Measurements from ENCODE around the gene ABCB11. TPM values are rescaled to one million over a fixed set of nuclear protein-coding genes. Genes with fewer than 3 reads are reported as not detected.

Gene ABCB11
- total RNA-seq, 1 donor, result not detected

DNA sequence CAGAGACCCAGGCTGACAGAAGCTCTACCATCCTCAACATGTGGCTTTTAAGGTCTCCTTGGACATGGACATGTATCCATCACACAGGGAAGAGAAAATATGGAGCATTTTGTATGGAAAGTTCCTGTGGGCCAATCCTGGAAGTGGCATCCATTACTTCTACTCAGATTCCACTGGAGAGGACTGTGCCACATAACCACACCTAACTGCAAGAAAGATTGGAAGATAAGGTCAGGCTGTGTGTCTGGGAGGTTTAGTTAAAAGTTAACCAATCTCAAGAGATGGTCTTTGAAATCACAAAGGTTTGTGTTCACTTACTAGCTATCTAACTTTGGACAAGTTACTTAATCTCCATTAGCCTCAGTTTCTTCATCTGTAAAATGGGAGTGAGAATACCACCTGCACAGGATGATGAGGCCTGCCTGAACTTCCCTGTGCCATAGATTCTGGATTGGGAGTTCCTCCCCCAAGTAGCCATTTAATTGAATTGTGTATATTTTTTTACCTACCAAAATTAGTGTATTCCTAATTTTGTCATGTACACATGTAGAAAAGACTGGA lies 3.9 kb upstream of the ABCB11 start:
- no peak for DNase-seq (ENCODE audit: low read depth)
- no peak overlapping the region for H3K4me3 ChIP-seq (ENCODE audit: low read depth, low read length)
- no peak for TF ChIP-seq CTCF (IDR thresholded peaks at IDR 0.05; ENCODE audit: insufficient read depth, low read length)

DNA sequence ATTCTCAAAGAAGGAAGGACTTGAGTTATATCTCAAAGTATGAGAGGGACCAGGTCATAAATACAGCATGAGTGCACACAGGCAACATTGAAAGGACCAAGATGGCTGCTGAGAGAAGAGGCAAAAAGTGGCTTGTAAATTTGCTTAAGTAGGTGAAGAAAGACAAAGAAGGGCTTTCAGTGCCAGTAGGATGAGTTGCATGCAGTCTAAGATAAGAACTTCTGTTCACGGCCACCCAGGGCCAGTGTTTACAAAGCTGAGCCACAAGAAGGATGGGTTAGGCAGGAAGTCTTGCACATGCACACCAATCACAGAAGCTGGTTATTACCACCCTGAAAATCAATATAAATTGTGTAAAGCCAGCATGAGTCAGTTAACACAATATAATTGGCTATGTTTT lies 3.1 kb upstream of the ABCB11 start:
- DNase-seq (ENCODE audit: low read depth), result no peak
- TF ChIP-seq CTCF (IDR thresholded peaks at IDR 0.05; ENCODE audit: insufficient read depth, low read length), result no peak
- H3K4me3 ChIP-seq (ENCODE audit: low read depth, low read length), result no peak overlapping the region

- TF ChIP-seq CTCF (IDR thresholded peaks at IDR 0.05; ENCODE audit: insufficient read depth, low read length), result no peak
- DNase-seq (ENCODE audit: low read depth), result no peak
- no peak overlapping the region for H3K4me3 ChIP-seq (ENCODE audit: low read depth, low read length)
Measured at GRCh38 chr2:169029341-169029740, 1.8 kb downstream of the ABCB11 start.

DNA sequence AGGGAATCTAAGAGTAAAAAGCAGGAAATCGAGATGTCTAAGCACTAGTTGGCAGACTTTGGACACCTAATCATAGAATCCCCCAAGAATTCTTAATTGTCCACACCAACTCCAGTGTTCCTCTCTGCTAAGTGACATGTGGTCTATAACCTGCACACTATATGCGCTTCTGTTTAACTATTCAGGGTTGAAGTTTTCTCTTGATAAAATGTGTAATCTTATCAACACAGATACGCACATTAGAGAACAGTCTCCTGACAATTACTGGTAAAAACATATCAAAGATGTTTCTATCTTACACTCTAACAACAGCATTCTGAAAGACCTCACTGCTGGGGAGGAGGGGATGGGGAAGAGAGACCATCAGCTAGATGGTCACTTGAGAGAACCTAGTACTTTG lies 3.9 kb downstream of the ABCB11 start:
- DNase-seq (ENCODE audit: low read depth), result no peak
- TF ChIP-seq CTCF (IDR thresholded peaks at IDR 0.05; ENCODE audit: insufficient read depth, low read length), result no peak
- no peak overlapping the region for H3K4me3 ChIP-seq (ENCODE audit: low read depth, low read length)

GRCh38 chr2:169026056-169026455 lies 5.1 kb downstream of the ABCB11 start:
- H3K4me3 ChIP-seq (ENCODE audit: low read depth, low read length), result no peak overlapping the region
- no peak for TF ChIP-seq CTCF (IDR thresholded peaks at IDR 0.05; ENCODE audit: insufficient read depth, low read length)
- no peak for DNase-seq (ENCODE audit: low read depth)

DNA sequence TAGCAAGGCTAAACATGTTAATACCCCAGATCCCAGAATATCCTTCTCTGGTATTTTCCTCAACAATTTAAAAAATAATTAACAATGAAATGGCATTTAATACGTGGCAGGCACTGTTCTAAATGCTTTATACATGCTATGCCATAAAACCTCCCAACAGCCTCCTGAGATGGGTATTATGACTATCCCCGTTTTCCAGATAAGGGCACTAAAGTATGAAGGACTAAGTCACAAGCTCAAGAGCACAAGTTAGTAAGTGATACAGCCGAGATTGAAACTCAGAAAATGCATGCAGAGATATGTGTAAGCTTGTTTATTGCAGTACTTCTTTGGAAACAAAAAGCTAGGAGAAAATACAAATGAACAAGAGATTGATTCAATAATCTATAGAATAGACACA lies 8.0 kb downstream of the ABCB11 start:
- no peak overlapping the region for H3K4me3 ChIP-seq (ENCODE audit: low read depth, low read length)
- DNase-seq (ENCODE audit: low read depth), result no peak
- TF ChIP-seq CTCF (IDR thresholded peaks at IDR 0.05; ENCODE audit: insufficient read depth, low read length), result no peak

- TF ChIP-seq CTCF (IDR thresholded peaks at IDR 0.05; ENCODE audit: insufficient read depth, low read length), result no peak
- no peak overlapping the region for H3K4me3 ChIP-seq (ENCODE audit: low read depth, low read length)
- no peak for DNase-seq (ENCODE audit: low read depth)
Measured at GRCh38 chr2:169018390-169018789, 12.7 kb downstream of the ABCB11 start.

Measured in fibroblast of the aortic adventitia (primary cell).